HG03139 (cell line): ENCODE measurements around the gene ARL6IP5.

Experiments used
- ATAC-seq: cut with Tn5 transposase; IDR thresholded peaks from one replicate; pipeline ENCODE4 v1.9.1; 2021; ENCODE audit not compliant: unreplicated experiment

Gene ARL6IP5

DNA sequence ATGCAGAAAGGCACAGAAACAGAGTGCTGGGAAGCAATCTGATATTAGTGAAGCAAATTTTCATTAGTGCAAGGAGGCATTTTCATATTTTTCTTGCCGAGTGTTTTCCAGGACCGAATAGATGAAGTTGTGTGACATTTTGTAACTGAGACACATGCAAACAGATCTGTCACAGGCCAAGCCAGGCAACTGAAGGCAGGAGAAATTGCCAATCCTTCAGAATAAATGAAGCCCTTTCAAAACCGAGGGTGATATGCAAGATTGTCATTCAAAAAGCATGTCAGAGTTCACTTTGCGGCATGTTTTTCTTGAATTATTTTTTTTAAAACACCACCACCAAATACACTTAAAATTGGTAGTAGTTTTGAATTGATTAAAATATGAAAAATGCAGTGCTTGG lies 31.4 kb downstream of the ARL6IP5 start:
- no peak for ATAC-seq

- no peak for ATAC-seq
Measured at GRCh38 chr3:69116897-69117296, 32.2 kb downstream of the ARL6IP5 start.

- no peak for ATAC-seq
Measured at GRCh38 chr3:69118555-69118954, 33.8 kb downstream of the ARL6IP5 start.

GRCh38 chr3:69119138-69119537 lies 34.4 kb downstream of the ARL6IP5 start:
- no peak for ATAC-seq

- no peak for ATAC-seq
Measured at GRCh38 chr3:69119681-69120080, 34.9 kb downstream of the ARL6IP5 start.

- ATAC-seq = peak; percentile 76
Measured at GRCh38 chr3:69120879-69121464, 36.2 kb downstream of the ARL6IP5 start.

DNA sequence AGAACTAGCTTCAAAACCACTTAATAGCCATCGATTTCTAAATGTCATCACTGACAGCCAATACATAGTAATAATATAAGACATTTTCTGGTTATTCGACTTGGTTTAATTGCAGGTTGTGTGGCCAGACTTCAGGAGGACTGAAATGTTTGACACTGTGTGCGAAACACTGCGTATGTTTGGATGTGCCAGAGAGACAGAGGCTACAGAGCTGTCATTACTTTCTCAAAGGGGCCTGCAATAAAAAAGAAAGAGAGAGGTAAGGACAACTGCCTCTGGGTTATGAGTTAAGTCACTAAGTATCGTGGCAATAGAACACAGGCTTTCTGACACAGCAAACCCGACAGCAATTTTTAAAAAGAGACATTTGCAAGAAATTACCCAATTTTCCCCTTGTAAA lies 36.8 kb downstream of the ARL6IP5 start:
- ATAC-seq = no peak

DNA sequence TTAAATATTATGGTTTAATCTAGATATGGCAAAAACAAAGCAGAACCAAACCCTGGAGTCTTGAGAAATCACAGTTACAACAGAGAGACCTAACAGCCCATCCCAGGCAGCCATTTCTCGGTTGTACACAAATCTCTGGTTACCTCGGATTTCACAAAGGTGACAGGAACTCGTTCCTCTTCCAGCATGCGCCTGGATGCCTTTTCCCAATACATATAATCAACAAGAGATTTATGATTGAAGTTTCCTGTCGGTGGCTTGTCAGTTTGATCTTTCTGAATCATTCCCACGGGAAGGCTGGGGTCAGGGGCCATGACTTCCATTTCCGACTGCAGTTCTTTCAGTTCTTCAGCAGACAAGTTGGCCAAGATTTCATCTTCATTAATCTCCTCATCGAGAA lies 37.2 kb downstream of the ARL6IP5 start:
- no peak for ATAC-seq

GRCh38 chr3:69122403-69122802 lies 37.7 kb downstream of the ARL6IP5 start, which contains the start of gene LMOD3:
Gene LMOD3, minus strand, starts transcription at chr3:69122595. Its CDS starts 209 bp downstream, at chr3:69122386.
- ATAC-seq = no peak

- ATAC-seq = no peak
Measured at GRCh38 chr3:69126216-69126615, 41.5 kb downstream of the ARL6IP5 start.

- ATAC-seq = no peak
Measured at GRCh38 chr3:69126999-69127398, 42.3 kb downstream of the ARL6IP5 start.

- ATAC-seq = no peak
Measured at GRCh38 chr3:69128509-69128908, 43.8 kb downstream of the ARL6IP5 start.

DNA sequence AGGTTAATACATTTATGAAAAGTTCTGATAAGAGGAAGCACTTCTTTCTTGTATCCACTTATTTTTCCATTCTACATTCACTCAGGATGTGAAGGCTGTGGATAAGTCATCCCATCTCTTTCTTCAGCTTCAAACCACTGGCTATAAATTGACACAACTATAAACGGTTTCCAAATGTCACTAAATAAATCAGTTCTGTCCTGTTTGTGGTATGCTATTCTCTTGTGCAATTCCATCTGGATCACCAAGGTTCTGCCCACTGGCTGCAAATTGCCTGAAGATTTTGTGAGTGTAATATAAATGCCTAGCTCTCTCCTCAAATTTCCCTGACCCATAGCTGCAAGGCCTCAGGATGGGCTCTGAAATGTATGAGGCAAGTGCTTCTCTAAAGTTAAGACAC lies 44.8 kb downstream of the ARL6IP5 start:
- no peak for ATAC-seq

GRCh38 chr3:69130689-69131088 lies 46.0 kb downstream of the ARL6IP5 start:
- no peak for ATAC-seq

DNA sequence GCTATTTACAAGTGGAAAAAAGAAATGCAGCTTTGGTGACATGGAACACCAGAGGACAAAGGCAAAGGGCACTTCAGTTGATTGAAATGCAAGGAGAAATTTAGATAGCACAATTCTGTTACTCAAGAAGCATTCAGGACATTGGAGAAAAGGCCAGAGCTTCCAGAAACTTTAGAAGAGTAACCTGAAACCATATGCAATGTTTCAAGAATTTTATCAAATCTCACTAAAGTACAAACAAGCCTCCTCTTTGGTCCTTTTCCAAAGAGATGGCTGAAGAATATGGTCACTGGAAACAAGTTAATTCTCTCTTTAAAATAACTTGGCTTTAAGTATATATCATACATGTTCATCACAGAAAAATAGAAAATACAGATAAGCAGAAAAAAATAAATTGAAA lies 52.3 kb downstream of the ARL6IP5 start:
- ATAC-seq = no peak

DNA sequence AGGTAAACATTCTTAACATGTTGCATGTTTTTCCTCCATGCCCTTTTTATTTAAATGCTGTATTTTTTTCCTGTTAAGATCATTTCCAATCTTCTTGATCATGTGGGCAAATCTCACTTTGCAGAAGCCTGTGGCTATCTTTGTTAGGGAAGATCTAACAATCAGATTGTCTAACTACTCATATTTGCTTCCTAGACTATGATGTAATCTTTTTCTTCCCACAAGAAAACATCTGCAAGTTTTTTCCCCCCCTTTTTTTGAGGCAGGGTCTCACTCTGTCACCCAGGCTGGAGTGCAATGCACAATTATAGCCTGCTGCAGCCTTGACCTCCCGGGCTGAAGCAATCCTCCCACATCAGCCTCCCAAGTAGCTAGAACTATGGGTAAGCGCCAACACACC lies 52.7 kb downstream of the ARL6IP5 start:
- no peak for ATAC-seq

- ATAC-seq = no peak
Measured at GRCh38 chr3:69141313-69141712, 56.6 kb downstream of the ARL6IP5 start.

DNA sequence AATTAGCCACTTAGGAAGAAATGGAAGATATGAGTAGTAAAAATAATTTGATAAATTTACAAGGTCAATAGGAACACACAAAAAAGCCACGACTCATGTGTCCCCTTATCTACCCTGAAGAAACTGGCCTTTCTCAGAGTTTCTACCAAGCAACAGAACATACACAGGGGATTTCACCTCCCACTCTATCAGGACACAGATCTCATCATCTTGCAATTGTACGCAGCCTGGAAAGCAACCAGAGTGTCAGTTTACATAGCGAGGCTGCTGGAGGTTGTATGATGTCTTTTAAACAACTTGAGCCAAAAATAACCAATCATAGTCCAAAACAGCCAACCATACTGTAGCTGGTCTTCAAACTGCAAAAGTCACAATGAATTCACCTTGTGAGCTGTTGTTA lies 57.4 kb downstream of the ARL6IP5 start:
- ATAC-seq = no peak

DNA sequence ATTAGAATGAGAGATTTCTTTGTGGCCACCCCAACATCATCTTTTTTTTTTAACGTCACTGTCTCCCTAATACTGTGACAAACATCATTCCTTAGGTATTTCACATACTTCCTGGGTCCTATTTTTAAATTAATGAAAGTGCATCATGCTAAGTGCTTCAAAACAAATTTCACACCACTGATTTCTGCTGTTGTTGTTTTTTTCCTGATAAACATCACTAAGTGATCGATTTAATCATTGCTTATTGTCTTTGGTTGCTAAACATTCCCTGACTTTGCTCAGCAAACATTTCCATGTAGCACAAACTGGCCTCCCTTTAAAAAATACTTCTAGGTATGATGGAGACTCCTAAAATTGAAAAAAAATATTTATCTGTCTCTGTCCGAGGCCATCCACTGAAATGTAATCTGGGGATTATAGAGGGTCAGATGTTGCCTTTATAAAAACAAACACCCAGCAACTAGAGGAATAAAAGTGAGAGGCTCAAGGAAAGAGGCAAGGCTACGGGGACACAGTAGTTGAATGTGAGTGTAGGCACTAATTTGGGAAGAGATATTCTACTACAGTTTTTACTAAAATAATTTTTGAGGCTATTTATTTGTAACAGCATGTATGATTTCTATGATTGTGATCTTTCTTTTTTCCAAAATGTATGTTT lies 58.2 kb downstream of the ARL6IP5 start:
- no peak for ATAC-seq

- no peak for ATAC-seq
Measured at GRCh38 chr3:69143612-69144011, 58.9 kb downstream of the ARL6IP5 start.

DNA sequence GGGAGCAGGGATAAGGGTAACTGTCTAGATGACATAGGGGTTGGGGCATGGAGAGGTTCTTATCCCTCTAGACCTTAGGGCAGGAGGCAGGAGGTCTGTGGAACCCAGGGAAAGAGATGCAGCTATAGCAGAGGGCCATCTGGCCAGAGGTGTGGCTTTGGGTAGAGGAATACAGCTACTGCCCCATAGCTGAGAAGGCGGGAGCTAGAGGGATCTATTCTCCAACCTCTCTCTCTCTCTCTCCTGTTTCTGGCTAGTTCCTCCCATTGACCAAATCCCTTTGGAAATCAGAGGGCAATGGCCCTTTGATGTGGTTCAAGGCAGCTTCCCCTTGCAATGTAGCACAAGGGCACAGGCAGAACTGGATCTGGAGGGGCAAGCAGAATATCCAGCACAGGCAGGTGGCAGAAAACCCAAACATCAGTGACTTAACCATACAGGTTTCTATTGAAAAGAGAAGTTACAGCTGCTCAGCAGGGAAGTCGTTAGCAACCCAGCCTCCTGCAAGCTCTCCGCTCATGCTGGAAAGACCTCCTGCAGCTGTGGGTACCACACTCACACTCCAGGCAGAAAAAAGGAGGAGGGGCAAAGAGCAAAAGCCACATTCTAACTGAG lies 60.0 kb downstream of the ARL6IP5 start:
- ATAC-seq = no peak

DNA sequence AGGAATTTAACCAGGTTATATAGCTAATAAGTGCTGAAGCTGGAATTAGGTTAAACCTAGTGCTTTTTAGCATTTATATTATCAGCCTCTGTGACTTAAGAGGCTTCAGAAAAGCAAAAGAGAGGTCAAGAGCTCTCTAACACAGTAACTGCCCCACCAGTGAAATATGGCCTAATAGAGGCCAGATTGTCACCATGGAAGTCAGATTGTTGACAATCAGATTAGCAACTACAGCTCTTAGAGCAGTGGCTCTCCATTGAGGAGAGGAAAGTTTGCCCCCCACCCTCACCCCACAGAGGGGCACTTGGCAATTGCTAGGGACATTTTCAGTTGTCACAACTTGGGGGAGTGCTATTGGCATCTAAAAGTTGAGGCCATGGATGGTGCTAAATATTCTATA lies 61.0 kb downstream of the ARL6IP5 start:
- no peak for ATAC-seq

GRCh38 chr3:69149586-69149985 lies 64.8 kb downstream of the ARL6IP5 start:
- no peak for ATAC-seq
